ENCODE results near the gene CCDC78. TPM values are rescaled to one million over a fixed set of nuclear protein-coding genes. Genes with fewer than 3 reads are reported as not detected.
"Not testable (repeated sequence)": the region's sequence is repeated elsewhere in the genome, so short reads cannot be mapped to it uniquely, and the experiment has no call there.

Gene CCDC78
- total RNA-seq, 2 donors from 2014 or later = 4.3 to 4.4 TPM

- H3K9me3 Mint-ChIP-seq = no peaks in the 10 kb centered on the region
- no peaks in the 10 kb centered on the region for H3K27me3 Mint-ChIP-seq
- H3K36me3 Mint-ChIP-seq (ENCODE audit: low read depth) = no peaks in the 10 kb centered on the region
- H3K4me1 Mint-ChIP-seq = no peaks in the 10 kb centered on the region
- H3K4me3 Mint-ChIP-seq = no peak overlapping the region
- ATAC-seq (replicated peaks) = no peak
- no peak overlapping the region for H3K27ac Mint-ChIP-seq
These were observed 38.7 kb upstream of the CCDC78 start for GRCh38 chr16:764848-765487.

GRCh38 chr16:764184-764750 is 38.0 kb upstream of the CCDC78 start:
- H3K9me3 Mint-ChIP-seq = no peaks in the 10 kb centered on the region
- H3K4me1 Mint-ChIP-seq = no peaks in the 10 kb centered on the region
- H3K36me3 Mint-ChIP-seq (ENCODE audit: low read depth) = no peaks in the 10 kb centered on the region
- H3K4me3 Mint-ChIP-seq = no peak overlapping the region
- no peak for ATAC-seq (replicated peaks)
- no peak overlapping the region for H3K27ac Mint-ChIP-seq
- no peaks in the 10 kb centered on the region for H3K27me3 Mint-ChIP-seq

DNA sequence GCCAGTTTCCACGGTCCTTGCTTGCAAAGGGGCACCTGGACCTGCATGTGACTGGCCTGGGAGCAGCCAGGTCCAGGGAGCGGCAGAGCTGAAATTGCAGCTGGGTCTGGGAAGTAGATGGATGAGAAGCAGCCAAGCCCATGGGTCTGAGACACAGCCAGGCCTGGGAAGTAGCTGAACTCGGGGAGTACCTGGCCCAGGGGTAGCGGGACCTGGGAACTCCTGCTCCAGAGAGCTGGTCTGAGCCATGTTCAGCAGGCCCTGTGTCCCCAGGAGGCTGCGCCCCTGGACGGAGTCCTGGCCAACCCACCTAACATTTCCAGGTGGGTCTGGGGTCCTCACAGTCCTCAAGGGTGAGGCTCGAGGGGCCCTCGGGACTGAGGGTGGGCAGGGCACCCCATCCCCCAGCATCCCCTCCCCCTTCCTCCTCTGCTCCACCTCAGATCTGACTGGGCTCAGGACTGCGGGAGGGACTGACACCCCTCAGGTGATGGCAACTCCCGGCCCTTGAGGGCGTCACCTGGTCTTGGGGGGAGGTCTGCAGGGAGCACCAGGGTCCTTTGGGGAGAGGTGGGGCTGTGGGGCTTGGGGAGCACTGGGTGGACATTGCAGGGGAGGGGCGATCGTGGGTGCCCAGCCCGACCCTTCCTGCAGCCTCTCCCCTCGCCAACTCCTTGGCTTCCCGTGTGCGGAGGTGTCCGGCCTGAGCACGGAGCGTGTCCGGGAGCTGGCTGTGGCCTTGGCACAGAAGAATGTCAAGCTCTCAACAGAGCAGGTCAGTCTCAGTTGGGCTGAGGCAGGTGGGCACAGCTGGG is 37.3 kb upstream of the CCDC78 start:
- Mint-ChIP-seq H3K27me3 (no peaks in the 10 kb centered on the region), H3K4me1 (no peaks in the 10 kb centered on the region), H3K4me3 (no peak overlapping the region), H3K9me3 (no peaks in the 10 kb centered on the region), H3K36me3 (ENCODE audit: low read depth) (no peaks in the 10 kb centered on the region), H3K27ac (no peak overlapping the region)
- no peak for ATAC-seq (replicated peaks)

DNA sequence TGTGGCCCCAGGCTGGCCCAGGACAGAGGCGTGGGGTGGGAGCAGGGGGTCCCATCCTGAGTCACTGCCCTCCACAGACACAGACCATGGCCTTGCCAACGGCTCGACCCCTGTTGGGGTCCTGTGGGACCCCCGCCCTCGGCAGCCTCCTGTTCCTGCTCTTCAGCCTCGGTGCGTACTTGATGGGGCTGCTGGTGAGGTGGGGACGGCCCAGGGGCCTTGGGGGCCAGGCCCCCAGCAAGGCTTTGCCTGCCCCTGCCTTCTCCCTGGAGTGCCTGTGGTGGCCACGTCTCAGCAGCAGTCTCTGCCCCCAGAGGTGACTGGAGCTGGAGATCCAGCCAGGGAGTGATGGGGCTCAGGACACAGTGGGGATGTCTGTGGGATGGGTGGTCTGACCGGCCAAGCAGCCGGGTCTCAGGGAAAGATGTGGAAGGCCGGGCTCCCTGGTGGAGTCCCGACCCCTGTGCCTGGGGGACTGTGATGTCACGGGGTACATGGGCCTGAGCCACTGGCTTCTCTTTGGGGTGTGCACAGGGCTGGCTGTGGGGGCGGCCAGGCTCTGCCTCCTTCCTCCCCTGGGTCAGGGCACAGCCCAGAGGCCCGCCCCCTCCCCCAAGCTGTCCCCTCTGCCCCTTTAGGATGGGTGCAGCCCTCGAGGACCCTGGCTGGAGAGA is 36.5 kb upstream of the CCDC78 start:
- Mint-ChIP-seq H3K4me3 (no peak overlapping the region), H3K4me1 (no peaks in the 10 kb centered on the region), H3K36me3 (ENCODE audit: low read depth) (no peaks in the 10 kb centered on the region), H3K9me3 (no peaks in the 10 kb centered on the region), H3K27ac (no peak overlapping the region), H3K27me3 (peaks cover 2% of the 10 kb centered on the region)
- no peak for ATAC-seq (replicated peaks)

DNA sequence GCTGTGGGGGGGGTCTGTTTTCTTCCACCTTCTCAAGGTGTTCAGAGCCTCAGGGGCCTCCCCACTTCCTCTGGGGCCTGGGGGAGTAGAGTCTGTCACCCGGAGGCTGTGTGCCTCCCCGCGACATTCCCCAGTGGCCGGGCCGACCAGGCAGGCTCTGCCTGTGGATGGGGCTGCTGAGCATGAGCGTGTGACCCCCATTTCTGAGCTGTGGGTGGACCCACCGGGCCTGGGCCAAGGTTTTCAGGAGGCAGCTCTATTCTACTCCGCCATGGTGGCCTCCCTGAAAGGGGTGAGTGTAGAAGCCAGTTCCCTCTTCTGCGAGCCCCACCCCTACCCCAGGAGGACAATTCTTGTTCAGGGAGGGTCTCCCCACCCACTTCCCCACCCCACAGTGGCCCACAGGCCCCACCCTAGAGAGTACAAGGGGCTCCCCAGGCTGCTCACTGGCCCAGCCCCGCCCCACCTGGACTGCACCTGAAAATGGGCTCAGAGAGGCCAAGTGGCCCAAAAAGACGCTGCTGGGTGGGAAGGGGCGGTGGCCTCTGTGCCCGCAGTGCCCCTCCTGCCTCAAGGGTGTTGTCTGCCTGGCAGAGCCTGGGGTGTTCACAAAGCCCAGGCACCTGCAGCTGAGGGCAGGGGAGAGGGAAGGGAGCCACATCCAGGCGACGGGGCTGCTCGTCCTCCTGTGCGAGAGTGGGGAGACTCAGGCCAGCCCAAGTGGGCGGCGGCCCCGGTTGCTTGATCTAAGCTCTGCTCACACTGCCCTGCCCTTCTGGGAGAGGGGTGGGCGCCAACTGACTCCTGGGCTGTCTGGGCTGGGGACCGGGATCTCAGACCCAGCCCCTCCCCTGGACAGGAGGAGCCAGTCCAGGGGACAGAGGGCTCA is 35.6 kb upstream of the CCDC78 start:
- Mint-ChIP-seq H3K27ac (no peak overlapping the region), H3K36me3 (ENCODE audit: low read depth) (no peaks in the 10 kb centered on the region), H3K9me3 (no peaks in the 10 kb centered on the region), H3K27me3 (peaks cover 5% of the 10 kb centered on the region), H3K4me1 (no peaks in the 10 kb centered on the region), H3K4me3 (no peak overlapping the region)
- no peak for ATAC-seq (replicated peaks)

GRCh38 chr16:760545-761343 is 34.5 kb upstream of the CCDC78 start, which contains the start of gene MSLN:
TSS of gene MSLN (plus strand) at chr16:760734. CDS start at chr16:762681, 1,947 bp downstream.
- Mint-ChIP-seq H3K9me3 (no peaks in the 10 kb centered on the region), H3K27ac (no peak within 1 kb of the TSS), H3K4me1 (no peaks in the 10 kb centered on the region), H3K27me3 (peaks cover 5% of the 10 kb centered on the region), H3K36me3 (ENCODE audit: low read depth) (no peaks in the 10 kb centered on the region), H3K4me3 (no peak within 1 kb of the TSS)
- ATAC-seq (replicated peaks) = no peak

GRCh38 chr16:760065-760464 is 33.8 kb upstream of the CCDC78 start:
- Mint-ChIP-seq H3K4me1 (no peaks in the 10 kb centered on the region), H3K9me3 (no peaks in the 10 kb centered on the region), H3K4me3 (no peak overlapping the region), H3K27ac (no peak overlapping the region), H3K36me3 (ENCODE audit: low read depth) (no peaks in the 10 kb centered on the region), H3K27me3 (peaks cover 5% of the 10 kb centered on the region)
- ATAC-seq (replicated peaks) = no peak

- Mint-ChIP-seq H3K9me3 (no peaks in the 10 kb centered on the region), H3K4me3 (no peak overlapping the region), H3K36me3 (ENCODE audit: low read depth) (no peaks in the 10 kb centered on the region), H3K27me3 (peaks cover 5% of the 10 kb centered on the region), H3K27ac (no peak overlapping the region), H3K4me1 (no peaks in the 10 kb centered on the region)
- no peak for ATAC-seq (replicated peaks)
These were observed 33.1 kb upstream of the CCDC78 start for GRCh38 chr16:759110-759910.

GRCh38 chr16:756428-756827 is 30.2 kb upstream of the CCDC78 start:
- H3K27ac Mint-ChIP-seq = no peak overlapping the region
- no peak overlapping the region for H3K4me3 Mint-ChIP-seq
- peak; percentile 95 for ATAC-seq (replicated peaks)
- H3K36me3 Mint-ChIP-seq (ENCODE audit: low read depth) = no peaks in the 10 kb centered on the region
- no peaks in the 10 kb centered on the region for H3K9me3 Mint-ChIP-seq
- H3K27me3 Mint-ChIP-seq = peaks cover 5% of the 10 kb centered on the region
- no peaks in the 10 kb centered on the region for H3K4me1 Mint-ChIP-seq

- Mint-ChIP-seq H3K4me3 (no peak overlapping the region), H3K27me3 (peaks cover 5% of the 10 kb centered on the region), H3K9me3 (no peaks in the 10 kb centered on the region), H3K4me1 (no peaks in the 10 kb centered on the region), H3K27ac (no peak overlapping the region), H3K36me3 (ENCODE audit: low read depth) (no peaks in the 10 kb centered on the region)
- ATAC-seq (replicated peaks) = no peak
These were observed 28.4 kb upstream of the CCDC78 start for GRCh38 chr16:754656-755055.

GRCh38 chr16:754121-754607 is 27.9 kb upstream of the CCDC78 start:
- not testable (repeated sequence) for H3K27ac Mint-ChIP-seq; ATAC-seq (replicated peaks); H3K4me1 Mint-ChIP-seq; H3K27me3 Mint-ChIP-seq; H3K4me3 Mint-ChIP-seq; H3K9me3 Mint-ChIP-seq; H3K36me3 Mint-ChIP-seq (ENCODE audit: low read depth)

GRCh38 chr16:752007-752312 is 25.7 kb upstream of the CCDC78 start:
- Mint-ChIP-seq H3K4me3 (no peak overlapping the region), H3K9me3 (no peaks in the 10 kb centered on the region), H3K4me1 (no peaks in the 10 kb centered on the region), H3K36me3 (ENCODE audit: low read depth) (no peaks in the 10 kb centered on the region), H3K27ac (no peak overlapping the region), H3K27me3 (no peaks in the 10 kb centered on the region)
- no peak for ATAC-seq (replicated peaks)
